ENCODE data around the gene TPP1. TPM values are rescaled to one million over a fixed set of nuclear protein-coding genes. Genes with fewer than 3 reads are reported as not detected.

Gene TPP1
- total RNA-seq, 4 donors from 2014 or later = 13.9 to 43.4 (median 19.6) TPM

- Histone ChIP-seq H3K4me1 (peaks cover 0 to 4% of the 10 kb centered on the region in 2 donors), H3K27ac (no peak overlapping the region), H3K27me3 (peaks cover 18 to 28% (median 23%) of the 10 kb centered on the region in 3 donors), H3K9me3 (no peaks in the 10 kb centered on the region), H3K36me3 (no peaks in the 10 kb centered on the region), H3K4me3 (no peak overlapping the region)
- intact Hi-C loops (cut with DNase I; ENCODE audit: low total_unique reads) = no loop called here
- in situ Hi-C loops (cut with MboI; ENCODE audit: low sequenced_read_pairs in 4 of 4) = no loop called here
- DNase-seq (no peak), ATAC-seq (no peak)
- no peak for TF ChIP-seq POLR2A (IDR thresholded peaks at IDR 0.05)
- no peak for TF ChIP-seq CTCF (IDR thresholded peaks at IDR 0.05 in 4 of 5, conservative IDR thresholded peaks at IDR 0.05 in 1 of 5)
Measured at GRCh38 chr11:6653656-6654055, 34.4 kb upstream of the TPP1 start.

- H3K36me3 ChIP-seq = no peaks in the 10 kb centered on the region
- in situ Hi-C loops (cut with MboI; ENCODE audit: low sequenced_read_pairs in 4 of 4) = no loop called here
- no peaks in the 10 kb centered on the region for H3K9me3 ChIP-seq
- no peak overlapping the region for H3K27ac ChIP-seq
- H3K4me3 ChIP-seq = no peak overlapping the region
- intact Hi-C loops (cut with DNase I; ENCODE audit: low total_unique reads) = no loop called here
- DNase-seq (no peak), ATAC-seq (no peak)
- peaks cover 0 to 9% of the 10 kb centered on the region in 2 donors for H3K4me1 ChIP-seq
- H3K27me3 ChIP-seq = peaks cover 18 to 25% (median 23%) of the 10 kb centered on the region in 3 donors
- TF ChIP-seq CTCF (IDR thresholded peaks at IDR 0.05 in 4 of 5, conservative IDR thresholded peaks at IDR 0.05 in 1 of 5) (no peak), POLR2A (IDR thresholded peaks at IDR 0.05) (no peak)
Measured at GRCh38 chr11:6653097-6653496, 33.9 kb upstream of the TPP1 start.

- in situ Hi-C loops (cut with MboI; ENCODE audit: low sequenced_read_pairs in 4 of 4) = no loop called here
- Histone ChIP-seq H3K4me1 (peaks cover 3 to 18% of the 10 kb centered on the region in 2 donors), H3K27me3 (peaks cover 18 to 21% (median 20%) of the 10 kb centered on the region in 3 donors), H3K9me3 (no peaks in the 10 kb centered on the region), H3K36me3 (no peaks in the 10 kb centered on the region), H3K4me3 (no peak overlapping the region), H3K27ac (no peak overlapping the region)
- ATAC-seq (no peak), DNase-seq (no peak)
- intact Hi-C loops (cut with DNase I; ENCODE audit: low total_unique reads) = no loop called here
- TF ChIP-seq CTCF (IDR thresholded peaks at IDR 0.05 in 4 of 5, conservative IDR thresholded peaks at IDR 0.05 in 1 of 5) (no peak), POLR2A (IDR thresholded peaks at IDR 0.05) (no peak)
Measured at GRCh38 chr11:6652182-6652581, 33.0 kb upstream of the TPP1 start.

GRCh38 chr11:6650980-6651379, 31.8 kb upstream of the TPP1 start:
- no peak overlapping the region for H3K27ac ChIP-seq
- H3K27me3 ChIP-seq = peaks cover 6 to 9% (median 8%) of the 10 kb centered on the region in 3 donors
- DNase-seq (no peak), ATAC-seq (no peak)
- no peak overlapping the region for H3K4me3 ChIP-seq
- no peaks in the 10 kb centered on the region for H3K9me3 ChIP-seq
- in situ Hi-C loops (cut with MboI; ENCODE audit: low sequenced_read_pairs in 4 of 4) = no loop called here
- no peak for TF ChIP-seq CTCF (IDR thresholded peaks at IDR 0.05 in 4 of 5, conservative IDR thresholded peaks at IDR 0.05 in 1 of 5)
- no peak for TF ChIP-seq POLR2A (IDR thresholded peaks at IDR 0.05)
- intact Hi-C loops (cut with DNase I; ENCODE audit: low total_unique reads) = no loop called here
- peaks cover 11 to 25% of the 10 kb centered on the region in 2 donors for H3K4me1 ChIP-seq
- H3K36me3 ChIP-seq = no peaks in the 10 kb centered on the region

GRCh38 chr11:6650104-6650503, 30.9 kb upstream of the TPP1 start:
- ATAC-seq (no peak), DNase-seq (no peak)
- TF ChIP-seq CTCF (IDR thresholded peaks at IDR 0.05 in 4 of 5, conservative IDR thresholded peaks at IDR 0.05 in 1 of 5) (no peak), POLR2A (IDR thresholded peaks at IDR 0.05) (no peak)
- H3K27ac ChIP-seq = no peak overlapping the region
- H3K27me3 ChIP-seq = peaks cover 3 to 8% (median 5%) of the 10 kb centered on the region in 3 donors
- in situ Hi-C loops (cut with MboI; ENCODE audit: low sequenced_read_pairs in 4 of 4) (no loop called here), intact Hi-C loops (cut with DNase I; ENCODE audit: low total_unique reads) (no loop called here)
- H3K4me1 ChIP-seq = peaks cover 15 to 30% of the 10 kb centered on the region in 2 donors
- no peaks in the 10 kb centered on the region for H3K9me3 ChIP-seq
- no peak overlapping the region for H3K4me3 ChIP-seq
- no peaks in the 10 kb centered on the region for H3K36me3 ChIP-seq
